OCI-LY7 (cell line): ENCODE results near the gene TOM1L2.

Experiments
- EZH2phosphoT487 ChIP-seq: fragments of 200-600 bp; sonication (generic); IDR thresholded peaks from 2 replicates; pipeline ENCODE4 v1.6.1; 2018; ENCODE audit warnings: low read depth, borderline replicate concordance, mild to moderate bottlenecking, mixed run types, antibody characterized with exemption, low read length, moderate library complexity, mixed read lengths
- TF ChIP-seq, protein P1 (sequence below): fragments of 200-600 bp; sonication (generic); conservative IDR thresholded peaks from 2 replicates; pipeline ENCODE4 v1.5.1; 2014; ENCODE audit warnings: mild to moderate bottlenecking, antibody characterized with exemption, low read length, moderate library complexity, mixed read lengths

DNA sequence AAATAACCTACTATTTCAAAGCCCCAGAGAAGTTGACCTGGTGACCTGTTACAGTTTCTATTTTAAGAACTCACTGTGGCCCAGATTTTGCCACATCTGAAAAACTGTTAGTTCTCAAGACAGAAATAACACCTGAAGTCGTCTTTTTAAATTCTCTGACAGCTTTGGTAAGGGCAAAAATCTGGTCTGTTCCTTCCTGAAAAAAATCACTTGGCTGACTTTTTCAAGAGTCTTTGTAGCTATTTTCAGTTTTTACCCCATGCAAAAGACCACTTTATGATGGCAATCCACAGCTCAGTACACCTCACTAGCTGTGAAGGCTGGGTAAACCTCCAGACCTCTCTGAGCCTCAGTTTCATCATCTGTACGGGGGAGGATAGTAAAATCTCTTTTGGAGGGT, 74.8 kb downstream of the TOM1L2 start:
- TF ChIP-seq, protein P1, sequence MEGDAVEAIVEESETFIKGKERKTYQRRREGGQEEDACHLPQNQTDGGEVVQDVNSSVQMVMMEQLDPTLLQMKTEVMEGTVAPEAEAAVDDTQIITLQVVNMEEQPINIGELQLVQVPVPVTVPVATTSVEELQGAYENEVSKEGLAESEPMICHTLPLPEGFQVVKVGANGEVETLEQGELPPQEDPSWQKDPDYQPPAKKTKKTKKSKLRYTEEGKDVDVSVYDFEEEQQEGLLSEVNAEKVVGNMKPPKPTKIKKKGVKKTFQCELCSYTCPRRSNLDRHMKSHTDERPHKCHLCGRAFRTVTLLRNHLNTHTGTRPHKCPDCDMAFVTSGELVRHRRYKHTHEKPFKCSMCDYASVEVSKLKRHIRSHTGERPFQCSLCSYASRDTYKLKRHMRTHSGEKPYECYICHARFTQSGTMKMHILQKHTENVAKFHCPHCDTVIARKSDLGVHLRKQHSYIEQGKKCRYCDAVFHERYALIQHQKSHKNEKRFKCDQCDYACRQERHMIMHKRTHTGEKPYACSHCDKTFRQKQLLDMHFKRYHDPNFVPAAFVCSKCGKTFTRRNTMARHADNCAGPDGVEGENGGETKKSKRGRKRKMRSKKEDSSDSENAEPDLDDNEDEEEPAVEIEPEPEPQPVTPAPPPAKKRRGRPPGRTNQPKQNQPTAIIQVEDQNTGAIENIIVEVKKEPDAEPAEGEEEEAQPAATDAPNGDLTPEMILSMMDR, result no peak
- TF ChIP-seq EZH2phosphoT487, result no peak
